Heart left ventricle (tissue), 13 donors: ENCODE results near the gene WDR41.

Experiments
- CTCF ChIP-seq, 12 donors: fragments of 200-600 bp; sonication (generic) in 4 of 12; IDR thresholded peaks; one replicate each; pipeline versions ENCODE4 v1.5.0 to v1.8.0; 2018 to 2022; ENCODE audit warnings: antibody characterized with exemption in 12 of 12, mild to moderate bottlenecking in 5 of 12
- POLR2A ChIP-seq, 2 donors: fragments of 450-650 bp; IDR thresholded peaks; one replicate each; pipeline ENCODE4 v1.6.1; 2017; ENCODE audit warnings: antibody characterized with exemption in 2 of 2, mild to moderate bottlenecking in 2 of 2, moderate library complexity in 2 of 2
- donor health status: ischemic (EF 13 %, LVEDD 7.1; RV severe dilation, severe dysfunction).
- donor health status: DM: no; HTN: yes; CAD: no.
- donor health status: DM: no; HTN: no; CAD: no.
- donor health status: ischemic (EF 25% LVEDD 6.9; RV normal size, moderate dysfunction).
- donor health status: ischemic (EF 25% LVEDD 5.7; RV mildly dilated, moderate dysfunction).
- donor health status: ischemic (EF 35%, LVEDD 5.7; RV mildly dilated, moderate dysfunction).
- donor health status: nonischemic (EF 11% LVEDD 7.7; RV severe dilation, severe dysfunction).
- donor health status: DM: yes; HTN: yes; CAD: no.
- donor health status: PGD.
- donor health status: ischemic (EF 29% LVEDD 5.4; RV normal size, mild dysfunction).
- donor health status: nonischemic (EF 23%, LVEDD 6.1; RV moderate dilation, normal function).

GRCh38 chr5:77448831-77449230, 43.3 kb downstream of the WDR41 start:
- TF ChIP-seq CTCF (IDR thresholded peaks at IDR 0.05) (no peak), POLR2A (IDR thresholded peaks at IDR 0.05) (no peak)
